ENCODE measurements around the gene C14orf132.
A peak's percentile ranks its signal among the peaks of the same experiment; 100 is the strongest.

Gene C14orf132

DNA sequence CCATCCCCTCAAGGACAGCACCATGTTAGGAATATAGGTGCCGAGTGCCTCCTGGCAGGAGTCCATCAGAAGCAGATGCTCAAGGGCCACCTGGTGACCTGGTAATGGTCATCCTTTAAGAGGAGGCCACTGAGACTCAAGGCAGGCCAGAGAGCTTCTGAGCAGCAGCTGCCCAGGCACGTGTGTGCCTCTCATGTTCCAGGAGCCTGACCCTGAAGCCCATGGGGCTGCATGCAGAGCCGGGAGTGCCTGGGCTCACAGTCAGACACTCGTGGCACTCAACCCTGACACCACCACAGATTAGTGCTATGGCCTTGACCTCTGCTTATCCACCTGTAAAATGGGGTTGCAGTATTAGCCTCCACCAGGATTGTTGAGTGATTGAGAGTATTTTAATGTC is 45.6 kb downstream of the C14orf132 start:
- DNase-seq = no peak

DNA sequence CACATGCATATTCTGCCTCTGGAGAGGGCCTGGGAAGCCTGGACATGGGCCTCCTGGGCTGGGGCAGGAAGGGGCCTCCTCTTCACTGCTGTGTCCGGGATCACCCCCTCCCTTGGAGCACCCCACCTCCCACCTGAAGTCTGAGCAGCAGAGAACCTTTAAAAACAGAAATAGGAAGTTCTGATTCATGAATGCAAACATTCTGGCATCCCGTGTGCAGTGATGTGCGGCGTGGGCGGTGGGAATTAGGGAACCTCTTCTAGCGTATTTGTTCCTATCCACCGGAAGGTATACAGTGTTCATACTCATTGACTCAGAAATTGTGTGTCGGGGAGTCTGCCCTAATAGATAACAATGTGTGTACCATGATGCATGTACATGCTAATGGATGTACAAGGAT is 46.2 kb downstream of the C14orf132 start:
- no peak for DNase-seq

DNA sequence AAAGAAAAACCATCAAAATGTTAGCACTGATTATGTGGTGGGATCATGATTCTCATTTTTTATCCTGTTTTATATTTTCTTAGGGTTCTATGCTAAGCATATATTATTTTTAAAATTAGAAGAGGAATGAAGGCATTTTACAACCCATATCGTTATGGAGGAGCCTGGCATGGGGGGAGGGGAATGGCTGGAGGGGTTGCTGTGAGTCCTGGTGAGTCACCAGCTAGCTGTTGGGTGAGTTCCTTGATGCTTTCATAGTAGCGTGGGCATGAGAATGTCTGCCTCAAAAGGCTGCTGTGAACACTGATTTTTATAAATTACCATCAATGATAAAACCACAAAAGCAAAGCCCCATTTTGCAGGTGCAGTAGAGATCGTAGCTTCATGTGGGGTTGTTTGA is 46.9 kb downstream of the C14orf132 start:
- DNase-seq = peak; percentile 66

DNA sequence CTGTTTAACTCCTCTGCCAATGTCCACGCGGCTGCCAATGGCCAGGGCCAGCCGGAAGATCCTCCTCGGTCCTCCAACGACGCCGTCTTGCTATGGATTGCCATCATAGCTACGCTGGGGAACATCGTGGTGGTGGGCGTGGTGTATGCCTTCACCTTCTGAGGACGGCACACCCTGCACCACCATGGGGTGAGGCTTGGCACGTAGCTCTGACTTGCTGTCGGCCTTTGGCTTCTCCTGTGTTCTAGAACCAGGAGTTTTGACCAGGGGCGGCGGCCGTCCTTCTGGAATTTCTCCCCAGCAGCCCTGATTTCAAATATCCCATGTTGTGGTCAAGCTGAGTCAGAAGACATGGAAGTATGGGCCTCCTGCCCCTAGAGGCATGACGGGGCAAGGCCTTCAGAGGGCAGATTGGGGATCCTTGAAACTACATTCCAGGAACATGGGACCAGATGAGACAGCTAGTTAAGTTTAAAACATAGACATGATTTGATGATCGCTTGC is 47.5 kb downstream of the C14orf132 start:
- peak; percentile 59 for DNase-seq

DNA sequence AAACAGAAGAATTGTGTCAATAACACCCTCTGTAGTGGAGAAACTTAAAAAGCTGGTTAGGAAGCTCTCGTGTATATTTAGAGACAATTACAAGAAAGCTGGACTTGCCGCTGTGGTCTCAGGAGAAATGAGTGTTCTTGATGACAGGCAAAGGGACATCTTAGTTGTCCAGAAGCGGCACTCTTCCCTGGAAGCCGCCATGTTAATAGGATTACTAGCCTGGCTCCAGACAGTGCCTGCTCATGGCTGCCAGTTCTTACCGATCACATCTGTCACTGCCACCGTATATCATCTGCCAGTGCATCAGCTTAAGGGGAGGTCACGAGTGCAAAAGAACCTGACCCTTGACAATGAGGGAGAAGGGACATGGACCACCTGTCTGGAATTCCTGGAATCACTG is 48.9 kb downstream of the C14orf132 start:
- no peak for DNase-seq

DNA sequence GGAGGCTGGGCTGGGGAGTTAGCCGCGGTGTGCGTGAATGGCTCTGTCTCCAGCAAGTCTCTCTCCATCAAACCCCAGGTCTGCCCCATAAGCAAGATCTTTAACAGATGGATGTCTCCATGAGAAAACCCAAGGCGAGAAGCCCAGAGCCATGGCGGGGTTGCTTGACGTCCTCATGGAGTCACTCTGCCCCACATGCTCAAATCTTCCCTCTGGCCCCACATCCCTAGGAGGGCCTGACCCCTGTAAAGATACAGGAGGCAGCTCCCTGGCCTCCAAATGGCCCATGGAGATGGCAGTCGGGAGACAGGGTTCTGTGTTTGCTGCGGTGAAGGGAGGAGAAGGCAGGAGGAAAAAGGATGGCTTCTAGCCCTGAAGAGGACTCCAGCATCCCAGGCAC is 49.3 kb downstream of the C14orf132 start:
- no peak for DNase-seq

DNA sequence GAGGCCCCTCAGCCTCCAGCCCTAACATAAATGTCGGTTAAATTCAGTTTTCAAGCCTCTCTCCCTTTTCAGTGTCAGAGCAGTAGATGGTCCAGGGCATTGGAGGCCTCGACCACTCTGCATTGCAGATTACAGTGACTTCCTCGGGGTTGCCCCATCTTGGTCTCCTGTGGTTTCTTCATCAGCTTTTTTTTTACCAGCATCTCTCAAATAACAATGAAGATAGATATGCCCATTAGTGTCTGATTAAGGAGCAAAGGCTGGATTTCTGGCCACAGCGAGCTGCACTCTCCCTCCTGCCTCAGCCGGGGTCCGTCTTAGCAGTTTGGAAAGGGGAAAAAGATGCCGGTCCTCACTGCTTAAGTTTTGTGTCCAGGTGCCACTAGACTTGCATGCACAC is 49.7 kb downstream of the C14orf132 start:
- no peak for DNase-seq

DNA sequence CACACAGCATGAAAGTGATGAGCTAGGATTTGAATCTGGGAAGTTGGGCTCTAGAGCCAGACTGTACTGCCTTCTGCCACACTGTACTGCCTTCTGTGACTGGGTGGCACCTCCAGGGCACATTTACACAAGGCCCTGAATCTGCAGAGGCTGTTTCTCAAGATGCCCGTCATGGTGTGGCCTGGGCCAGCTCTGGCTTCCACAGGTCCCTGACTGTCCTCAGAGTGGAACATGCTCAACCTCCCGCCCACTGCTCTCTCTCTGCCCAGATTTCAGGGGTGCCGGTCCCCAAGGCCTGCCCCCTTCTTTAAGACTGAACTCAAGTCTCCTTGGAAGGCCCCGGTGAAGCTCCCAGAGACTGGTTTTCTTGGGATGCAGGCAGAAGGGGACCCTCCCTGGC is 50.2 kb downstream of the C14orf132 start:
- no peak for DNase-seq

DNA sequence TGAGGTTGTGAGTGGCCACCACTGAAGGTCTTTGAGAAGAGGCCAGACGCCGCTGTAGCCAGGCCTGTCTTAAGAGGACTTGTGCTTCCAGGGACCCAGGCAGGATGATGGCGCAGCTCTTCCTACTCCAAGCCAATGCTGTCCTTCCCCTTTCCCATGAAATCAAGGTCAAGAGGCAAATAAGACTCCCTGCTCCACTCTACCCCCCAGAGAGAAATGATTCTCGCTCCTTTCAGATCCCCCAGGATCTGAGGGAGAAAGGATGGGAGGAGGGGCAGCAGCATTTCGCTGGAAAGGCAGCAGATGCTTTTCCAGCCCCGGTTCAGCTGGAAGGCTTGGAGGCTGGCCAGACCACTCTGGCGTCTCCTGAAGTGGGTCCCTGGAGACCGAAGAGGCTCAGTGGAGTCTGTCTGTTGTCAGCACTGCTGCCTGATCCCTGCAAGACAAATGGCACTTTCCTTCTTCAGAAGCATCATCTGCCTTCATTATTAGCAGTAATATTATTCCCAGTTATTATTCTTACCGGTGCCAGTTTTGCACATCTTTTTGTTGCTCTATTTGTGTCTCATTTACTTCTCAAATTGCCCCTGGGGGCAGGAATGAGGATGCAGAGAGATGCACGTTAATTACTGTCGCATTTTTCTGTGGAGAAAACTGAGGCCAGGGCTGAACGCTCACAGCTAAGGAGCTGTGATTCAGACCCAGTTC is 51.4 kb downstream of the C14orf132 start:
- DNase-seq = peak; percentile 97

DNA sequence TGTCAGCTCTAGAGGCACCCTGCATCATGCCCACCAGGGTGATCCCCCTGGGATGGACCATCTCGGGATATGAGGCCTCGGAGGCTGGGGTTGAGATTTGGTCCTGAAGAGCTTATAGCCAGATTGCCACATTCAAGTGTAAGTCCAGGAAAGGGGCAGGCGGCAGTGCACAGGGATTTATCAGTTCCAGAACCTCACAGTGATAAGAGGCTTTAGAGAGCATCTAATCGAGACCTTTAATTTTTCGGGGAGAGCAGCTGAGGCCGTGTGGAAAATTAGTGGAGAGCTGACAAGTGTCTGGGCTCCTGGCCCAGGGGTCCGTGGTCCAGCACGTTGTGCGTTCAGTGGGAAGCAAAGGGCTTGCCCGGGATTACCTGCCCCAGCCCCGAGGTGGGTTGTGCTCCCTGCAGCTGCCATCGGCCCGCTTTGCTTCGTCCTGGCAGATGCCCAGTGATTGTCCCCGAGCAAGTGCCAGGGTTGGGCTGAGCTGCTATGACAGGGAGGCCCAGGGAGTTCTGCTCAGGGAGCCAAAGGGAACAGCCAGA is 52.1 kb downstream of the C14orf132 start:
- DNase-seq = no peak

DNA sequence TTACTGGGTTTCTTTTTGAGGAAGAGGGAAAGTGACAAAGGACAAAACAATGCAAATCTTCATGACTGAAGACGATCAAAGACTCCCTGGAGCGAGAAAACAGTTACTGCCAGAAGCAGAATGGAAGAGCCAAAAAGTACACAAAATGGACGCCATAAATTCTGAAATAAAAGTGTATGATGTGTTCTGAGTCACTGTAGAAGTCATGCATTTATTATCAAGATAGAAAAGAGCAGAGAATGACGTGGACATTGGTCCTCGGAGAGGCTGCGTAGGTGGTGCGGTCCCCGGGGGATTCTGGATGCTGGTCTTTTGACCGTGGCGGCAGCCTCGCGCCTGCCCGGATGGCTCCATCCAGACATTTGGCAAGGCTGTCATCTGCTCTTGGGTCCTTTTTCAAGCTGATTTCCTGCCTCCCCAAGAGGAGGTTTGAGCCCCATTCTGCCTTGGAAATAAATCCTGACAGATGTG is 52.8 kb downstream of the C14orf132 start:
- peak; percentile 56 for DNase-seq

DNA sequence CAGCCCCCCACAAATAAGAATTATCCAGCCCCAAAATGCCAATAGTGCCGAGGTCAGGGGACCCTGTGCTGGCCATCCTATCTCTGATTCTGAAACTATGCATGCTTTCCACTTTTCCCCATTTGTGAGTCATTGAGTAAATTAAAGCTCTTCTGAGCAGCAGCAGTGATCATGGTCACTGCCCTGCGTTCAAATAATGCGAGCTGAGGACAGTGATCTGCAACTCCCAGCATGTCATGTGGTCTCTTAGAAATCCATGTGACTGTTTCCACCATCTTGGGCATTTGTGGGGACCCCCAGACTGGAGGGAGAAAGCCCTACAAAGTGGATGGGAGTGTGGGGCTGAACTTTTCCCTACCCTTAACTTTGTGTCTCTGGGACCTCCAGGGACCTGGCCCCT is 53.8 kb downstream of the C14orf132 start:
- DNase-seq = no peak

DNA sequence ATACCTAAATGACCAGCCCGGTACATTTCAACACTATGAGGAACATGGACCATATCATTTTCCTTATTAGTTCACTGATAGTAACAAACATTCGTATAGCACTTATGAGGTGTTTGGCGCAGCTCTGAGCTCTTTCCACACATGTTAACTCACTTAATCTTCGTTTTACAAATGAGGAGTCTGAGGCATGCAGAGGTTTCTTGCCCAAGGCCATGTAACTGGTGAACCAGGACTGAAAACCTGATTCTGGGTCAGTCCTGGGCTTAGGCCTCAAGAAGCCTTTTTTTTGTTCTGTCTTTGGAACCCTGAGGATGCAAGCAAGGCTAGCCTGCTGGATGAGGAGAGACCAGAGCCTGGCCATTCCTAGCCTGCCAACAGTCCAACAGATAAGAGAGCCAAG is 55.0 kb downstream of the C14orf132 start:
- DNase-seq = no peak

DNA sequence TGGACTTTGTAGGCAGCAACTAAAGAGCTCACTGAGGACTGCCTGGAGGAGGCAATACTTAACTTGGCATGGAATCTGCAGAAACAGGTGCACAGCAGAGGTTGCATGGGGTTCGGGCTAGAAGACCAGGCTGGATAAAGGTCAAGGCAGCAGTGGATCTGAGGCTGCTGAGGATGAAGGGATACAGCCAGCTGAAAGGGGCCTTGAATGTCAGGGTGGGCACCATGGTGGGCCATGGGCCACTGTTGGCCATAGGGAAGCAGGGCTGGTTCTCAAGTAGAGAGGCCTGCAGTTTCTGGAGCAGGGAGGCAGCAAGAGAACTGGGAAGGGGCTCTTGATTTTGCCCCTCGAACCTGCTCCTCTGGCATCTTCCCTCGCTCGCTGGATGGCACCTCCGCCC is 55.5 kb downstream of the C14orf132 start:
- no peak for DNase-seq

DNA sequence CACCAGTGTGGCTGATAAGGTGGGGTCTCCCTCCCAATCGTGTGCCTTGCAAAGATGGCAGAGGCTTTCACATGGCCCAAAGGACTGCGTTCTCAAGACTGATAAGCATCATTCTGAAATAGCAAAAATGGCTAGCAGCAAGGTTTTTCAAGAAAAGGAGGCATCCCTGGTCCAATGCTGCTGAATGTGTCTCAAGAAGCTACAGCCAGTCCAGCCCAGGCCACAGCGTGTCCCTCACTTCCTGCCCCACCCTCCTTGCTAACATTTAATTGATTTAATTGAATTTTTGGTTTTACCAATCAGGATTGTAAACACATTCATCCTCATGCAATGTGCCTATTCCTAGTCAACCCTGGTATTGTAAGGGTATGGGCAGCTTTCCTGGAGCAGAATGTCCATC is 55.9 kb downstream of the C14orf132 start:
- DNase-seq = no peak

DNA sequence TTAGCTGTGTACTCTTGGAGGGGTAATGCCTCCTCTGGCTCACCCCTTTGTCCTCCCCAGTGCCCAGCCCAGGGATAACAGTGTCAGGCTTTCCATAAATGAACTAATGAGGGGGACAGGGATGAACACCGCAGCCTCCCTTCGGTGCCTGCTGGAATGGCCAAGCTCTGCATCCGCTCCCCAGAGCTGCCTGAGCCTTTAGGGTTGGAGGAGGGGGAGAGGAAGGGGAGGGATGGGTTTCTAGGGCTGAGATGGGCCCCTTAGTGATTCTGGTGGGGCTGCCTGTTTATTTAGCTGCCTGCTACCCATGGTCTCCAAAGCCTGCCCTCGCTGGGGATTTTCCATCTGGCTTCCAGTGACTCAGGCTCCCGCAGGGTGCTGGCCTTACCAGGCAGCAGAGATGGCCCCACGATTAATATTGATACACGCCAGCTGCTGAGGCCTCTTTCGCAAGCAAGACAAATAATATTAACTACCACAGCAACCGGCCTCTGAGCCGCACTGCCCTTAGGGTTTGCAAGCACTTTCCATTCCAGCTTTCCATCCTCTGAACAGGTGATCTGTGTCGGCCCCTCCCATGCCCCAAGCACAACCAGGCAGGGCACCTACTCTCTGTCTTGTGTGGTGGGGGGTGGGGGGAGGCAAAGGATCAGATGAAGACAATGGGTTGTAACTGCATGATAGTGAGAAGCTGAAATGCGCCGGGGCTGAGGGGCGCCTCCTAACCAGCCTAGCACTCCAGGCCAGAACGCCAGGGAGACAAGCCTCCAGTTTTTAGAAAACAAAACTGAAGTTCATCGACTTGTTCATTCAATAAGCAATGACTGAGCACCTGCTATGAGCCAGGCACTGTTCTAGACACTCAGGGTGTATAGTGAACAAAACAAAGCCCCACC is 56.7 kb downstream of the C14orf132 start:
- peak; percentile 77 for DNase-seq

DNA sequence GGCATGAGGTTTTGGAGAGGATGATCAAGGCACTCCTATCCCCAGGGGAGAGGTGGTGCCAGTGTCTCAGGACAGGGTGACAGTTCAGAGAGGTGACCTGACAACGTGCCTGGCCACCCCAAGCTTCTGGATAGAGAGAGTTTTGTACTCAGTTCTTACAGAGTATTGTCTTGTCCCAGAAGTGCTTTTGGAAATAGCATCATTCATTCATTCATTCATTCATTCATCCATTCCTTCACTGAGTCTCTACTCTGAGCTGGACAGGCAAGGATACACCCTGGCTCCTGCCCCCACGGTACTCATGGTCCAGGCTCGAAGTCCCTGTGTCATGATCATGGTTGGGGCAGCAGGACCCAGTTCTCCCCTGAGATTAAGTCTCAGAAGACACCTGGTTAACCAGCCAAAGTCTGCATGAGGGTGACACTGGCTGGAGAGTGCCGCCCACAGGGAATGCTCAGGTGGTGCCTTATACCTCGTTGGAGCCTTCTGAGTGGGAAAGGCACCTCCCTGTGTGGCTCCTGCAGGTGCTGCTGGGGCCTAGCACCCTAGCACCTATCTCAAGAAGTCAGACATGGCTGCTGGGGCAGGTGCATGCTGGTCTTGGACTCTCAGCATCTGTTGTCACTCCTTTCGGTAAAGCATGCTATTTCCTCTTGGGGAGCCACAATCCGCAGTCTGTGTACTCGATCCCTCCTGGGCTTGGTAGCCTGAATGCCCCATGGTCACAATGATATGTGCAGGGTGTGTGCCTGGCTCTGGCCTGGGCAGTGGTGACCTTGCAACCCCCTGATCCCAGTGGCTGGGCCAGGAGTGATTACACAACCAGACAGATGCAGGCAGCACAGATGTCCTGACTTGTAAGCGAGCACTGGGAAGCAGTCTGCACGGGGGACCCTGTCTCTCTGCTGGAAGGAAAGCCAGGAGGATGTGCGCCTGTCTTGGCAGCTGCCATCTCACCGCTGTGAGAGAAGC is 57.8 kb downstream of the C14orf132 start:
- DNase-seq = no peak

DNA sequence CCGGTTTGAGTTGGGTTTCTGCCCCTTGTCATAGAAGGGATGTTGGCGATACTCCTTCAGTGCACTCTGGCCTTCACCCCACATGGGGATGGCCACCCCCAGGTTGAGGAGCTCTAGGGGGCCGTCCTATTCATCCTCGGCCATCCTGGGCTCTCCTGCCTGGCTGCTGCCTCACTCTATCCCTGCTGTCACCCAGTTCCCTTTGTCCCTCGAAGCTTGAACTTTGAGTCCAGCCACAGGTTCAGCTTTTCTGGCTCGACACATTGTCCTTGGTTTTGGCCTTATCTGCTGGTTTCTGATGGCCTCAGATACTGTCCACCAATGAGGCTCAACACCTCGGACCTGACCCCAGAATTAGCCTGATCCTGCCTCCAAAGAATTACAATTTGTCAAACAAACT is 58.6 kb downstream of the C14orf132 start:
- no peak for DNase-seq

DNA sequence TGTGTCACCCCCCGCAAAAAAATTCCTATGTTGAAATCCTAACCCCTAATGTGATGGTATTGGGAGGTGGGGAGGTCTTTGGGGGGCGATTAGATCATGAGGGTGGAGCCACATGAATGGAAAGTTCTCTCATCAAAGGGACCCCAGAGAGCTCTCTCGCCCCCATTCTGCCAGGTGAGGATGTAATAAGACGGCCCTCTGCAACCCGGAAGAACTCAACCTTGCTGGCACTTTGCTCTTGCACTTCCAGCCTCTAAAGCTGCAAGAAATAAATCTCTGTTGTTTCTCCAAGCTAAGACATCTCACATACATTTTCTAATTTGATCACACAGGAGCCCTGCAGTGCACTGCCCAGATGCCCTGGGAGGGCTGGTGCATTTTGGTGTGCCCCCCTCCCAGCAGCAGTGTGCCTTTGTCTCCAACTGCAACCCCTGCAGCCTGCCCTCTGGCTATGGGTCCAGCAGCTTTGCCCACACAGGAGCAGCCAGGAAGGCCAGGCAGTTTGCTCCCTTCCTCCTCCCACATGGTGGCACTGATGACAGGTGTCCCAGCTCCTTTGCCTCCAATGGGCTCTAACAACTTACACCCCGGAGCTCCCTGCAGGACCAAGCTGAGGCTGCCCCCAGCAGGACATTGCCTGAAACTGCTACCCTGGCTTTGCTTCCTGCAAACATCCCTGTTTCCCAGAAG is 59.3 kb downstream of the C14orf132 start:
- peak; percentile 64 for DNase-seq

DNA sequence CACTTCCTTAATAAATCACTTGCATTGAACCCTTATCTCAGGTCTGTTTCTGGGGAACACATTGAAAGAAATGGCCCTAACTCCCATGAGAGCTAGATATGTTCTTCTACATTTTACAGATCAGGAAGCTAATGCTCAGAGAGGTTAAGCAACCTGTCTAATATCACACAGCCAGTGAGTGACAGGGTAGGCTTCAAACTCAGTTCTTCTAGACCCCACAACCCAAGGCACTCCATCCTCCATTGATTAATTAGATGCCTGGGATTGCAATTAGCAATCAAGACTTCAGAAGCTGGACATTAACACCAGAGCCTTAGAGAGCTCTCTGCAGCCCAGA is 59.8 kb downstream of the C14orf132 start:
- DNase-seq = no peak

DNA sequence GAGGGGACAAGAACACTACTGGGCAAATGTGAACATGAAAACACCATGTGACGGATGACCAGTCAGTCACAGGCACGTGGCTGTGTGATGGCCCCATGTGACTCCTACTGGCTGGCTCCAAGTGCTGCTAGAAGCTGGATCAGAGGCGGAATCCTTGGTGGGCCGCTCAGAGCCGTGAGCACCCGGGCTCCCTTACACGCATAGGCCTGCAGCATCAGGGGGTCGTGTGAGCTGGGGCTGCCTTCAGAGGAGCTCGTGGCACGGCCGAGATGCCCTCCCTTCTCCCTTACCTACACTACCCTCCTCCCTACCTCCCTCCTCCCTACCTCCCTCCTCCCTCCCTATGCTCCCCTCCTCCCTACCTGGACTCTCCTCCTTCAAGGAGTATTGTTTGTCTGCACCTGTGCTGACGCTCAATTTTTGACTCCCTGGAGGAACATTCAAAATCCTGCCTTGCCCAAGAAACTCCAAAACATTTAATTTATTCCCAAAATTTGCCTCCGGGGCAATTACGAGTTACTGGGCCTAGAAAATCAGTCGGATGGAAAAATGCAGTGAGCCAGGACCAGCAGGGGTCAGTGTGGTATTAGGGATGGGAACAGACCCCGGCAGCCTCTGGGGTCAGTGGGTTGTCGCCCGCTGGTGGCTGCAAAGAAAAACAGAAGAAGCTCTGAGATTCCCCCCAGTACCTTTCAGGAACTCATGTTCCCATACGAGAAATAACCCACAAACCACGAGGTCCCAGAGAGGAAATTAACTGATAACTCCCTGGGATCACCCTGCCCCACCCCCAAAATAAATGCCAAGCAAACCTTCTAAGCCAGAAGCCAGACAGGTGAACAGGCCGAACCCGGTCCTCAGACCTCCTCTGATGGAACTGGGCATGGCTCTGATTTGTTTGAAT is 61.3 kb downstream of the C14orf132 start:
- peak; percentile 76 for DNase-seq

Data from fibroblast of upper back skin (primary cell).